HEK293 (cell line): ENCODE measurements around the gene HOXD9.
A peak's percentile ranks its signal among the peaks of the same experiment; 100 is the strongest.

Experiments used
- BCL11A ChIP-seq: fragments of 450-650 bp; formaldehyde crosslinking; IDR thresholded peaks from 2 replicates; pipeline ENCODE4 v1.5.1; 2016; ENCODE audit warnings: low read depth, missing biosample characterization, missing genetic modification characterization
- FEZF1 ChIP-seq: fragments of 450-650 bp; formaldehyde crosslinking; IDR thresholded peaks from 2 replicates; pipeline ENCODE4 v1.5.1; 2016; ENCODE audit warnings: missing biosample characterization, missing genetic modification characterization
- GLI2 ChIP-seq: fragments of 450-650 bp; formaldehyde crosslinking; IDR thresholded peaks from 2 replicates; pipeline ENCODE4; 2017; ENCODE audit warnings: missing biosample characterization, missing genetic modification characterization, low read depth, borderline replicate concordance
- GLI4 ChIP-seq: fragments of 450-650 bp; formaldehyde crosslinking; IDR thresholded peaks from 2 replicates; pipeline ENCODE4 v1.5.1; 2016; ENCODE audit warnings: missing biosample characterization, missing genetic modification characterization
- KLF1 ChIP-seq: fragments of 450-650 bp; formaldehyde crosslinking; IDR thresholded peaks from 2 replicates; pipeline ENCODE4 v1.5.1; 2016; ENCODE audit warnings: missing biosample characterization, missing genetic modification characterization
- KLF8 ChIP-seq: fragments of 450-650 bp; formaldehyde crosslinking; IDR thresholded peaks from 2 replicates; pipeline ENCODE4 v1.5.1; 2016; ENCODE audit warnings: missing biosample characterization, missing genetic modification characterization
- SP2 ChIP-seq: fragments of 450-650 bp; formaldehyde crosslinking; IDR thresholded peaks from 2 replicates; pipeline ENCODE4 v1.5.1; 2016; ENCODE audit warnings: missing biosample characterization, missing genetic modification characterization
- SP3 ChIP-seq: fragments of 450-650 bp; formaldehyde crosslinking; IDR thresholded peaks from 2 replicates; pipeline ENCODE4 v1.5.1; 2016; ENCODE audit warnings: missing biosample characterization, missing genetic modification characterization
- ZBTB48 ChIP-seq: fragments of 450-650 bp; formaldehyde crosslinking; IDR thresholded peaks from 2 replicates; pipeline ENCODE4 v1.5.1; 2016; ENCODE audit warnings: missing biosample characterization, missing genetic modification characterization
- ZBTB8A ChIP-seq: fragments of 450-650 bp; formaldehyde crosslinking; IDR thresholded peaks from 2 replicates; pipeline ENCODE4 v1.5.1; 2016; ENCODE audit warnings: missing biosample characterization, missing genetic modification characterization
- ZFHX2 ChIP-seq: fragments of 450-650 bp; formaldehyde crosslinking; conservative IDR thresholded peaks from 2 replicates; pipeline ENCODE4 v1.5.1; 2016; ENCODE audit warnings: missing biosample characterization, missing genetic modification characterization
- ZFP69B ChIP-seq: fragments of 450-650 bp; formaldehyde crosslinking; IDR thresholded peaks from 2 replicates; pipeline ENCODE4 v1.5.1; 2016; ENCODE audit warnings: missing biosample characterization, missing genetic modification characterization
- ZNF121 ChIP-seq: fragments of 450-650 bp; formaldehyde crosslinking; IDR thresholded peaks from 2 replicates; pipeline ENCODE4 v1.5.1; 2016; ENCODE audit warnings: missing biosample characterization, missing genetic modification characterization
- ZNF146 ChIP-seq: fragments of 450-650 bp; formaldehyde crosslinking; IDR thresholded peaks from 2 replicates; pipeline ENCODE4 v1.5.1; 2016; ENCODE audit warnings: missing biosample characterization, missing genetic modification characterization
- ZNF155 ChIP-seq: fragments of 450-650 bp; formaldehyde crosslinking; IDR thresholded peaks from 2 replicates; pipeline ENCODE4 v1.5.1; 2016; ENCODE audit warnings: missing biosample characterization, missing genetic modification characterization
- ZNF175 ChIP-seq: fragments of 450-650 bp; formaldehyde crosslinking; IDR thresholded peaks from 2 replicates; pipeline ENCODE4 v1.5.1; 2016; ENCODE audit warnings: missing biosample characterization, missing genetic modification characterization
- ZNF19 ChIP-seq: fragments of 450-650 bp; formaldehyde crosslinking; IDR thresholded peaks from 2 replicates; pipeline ENCODE4; 2016; ENCODE audit warnings: missing biosample characterization, missing genetic modification characterization, low read depth
- ZNF211 ChIP-seq: fragments of 450-650 bp; formaldehyde crosslinking; IDR thresholded peaks from 2 replicates; pipeline ENCODE4 v1.5.1; 2016; ENCODE audit warnings: low read depth, missing biosample characterization, missing genetic modification characterization
- ZNF248 ChIP-seq: fragments of 450-650 bp; formaldehyde crosslinking; IDR thresholded peaks from 2 replicates; pipeline ENCODE4 v1.5.1; 2017; ENCODE audit warnings: missing biosample characterization, missing genetic modification characterization
- ZNF302 ChIP-seq: fragments of 450-650 bp; formaldehyde crosslinking; IDR thresholded peaks from 2 replicates; pipeline ENCODE4 v1.5.1; 2016; ENCODE audit warnings: missing biosample characterization, missing genetic modification characterization, low read depth
- ZNF311 ChIP-seq: fragments of 450-650 bp; formaldehyde crosslinking; IDR thresholded peaks from 2 replicates; pipeline ENCODE4 v1.5.1; 2017; ENCODE audit warnings: missing biosample characterization, missing genetic modification characterization, borderline replicate concordance
- ZNF335 ChIP-seq: fragments of 450-650 bp; formaldehyde crosslinking; conservative IDR thresholded peaks from 2 replicates; pipeline ENCODE4 v1.5.1; 2016; ENCODE audit warnings: missing biosample characterization, missing genetic modification characterization
- ZNF548 ChIP-seq: fragments of 450-650 bp; formaldehyde crosslinking; IDR thresholded peaks from 2 replicates; pipeline ENCODE4 v1.5.1; 2016; ENCODE audit warnings: missing biosample characterization, missing genetic modification characterization
- ZNF670 ChIP-seq: fragments of 450-650 bp; formaldehyde crosslinking; IDR thresholded peaks from 2 replicates; pipeline ENCODE4 v1.5.1; 2016; ENCODE audit warnings: missing biosample characterization, missing genetic modification characterization, low read depth
- ZNF701 ChIP-seq: fragments of 450-650 bp; formaldehyde crosslinking; IDR thresholded peaks from 2 replicates; pipeline ENCODE4 v1.5.1; 2016; ENCODE audit warnings: missing biosample characterization, missing genetic modification characterization
- ZNF704 ChIP-seq: fragments of 450-650 bp; formaldehyde crosslinking; IDR thresholded peaks from 2 replicates; pipeline ENCODE4 v1.5.1; 2016; ENCODE audit warnings: missing biosample characterization, missing genetic modification characterization
- ZNF785 ChIP-seq: fragments of 450-650 bp; formaldehyde crosslinking; IDR thresholded peaks from 2 replicates; pipeline ENCODE4 v1.5.1; 2016; ENCODE audit warnings: missing biosample characterization, missing genetic modification characterization
- ZNF843 ChIP-seq: fragments of 450-650 bp; formaldehyde crosslinking; IDR thresholded peaks from 2 replicates; pipeline ENCODE4 v1.5.1; 2016; ENCODE audit warnings: missing biosample characterization, missing genetic modification characterization
- TF ChIP-seq, protein P1 (sequence below): fragments of 450-650 bp; formaldehyde crosslinking; IDR thresholded peaks from 2 replicates; pipeline ENCODE4 v1.5.1; 2017; ENCODE audit warnings: missing biosample characterization, missing genetic modification characterization
- TF ChIP-seq, protein P2 (sequence below): fragments of 450-650 bp; formaldehyde crosslinking; optimal IDR thresholded peaks from 2 replicates; pipeline ENCODE3; 2016; ENCODE audit warnings: missing biosample characterization, mild to moderate bottlenecking, missing genetic modification characterization
- TF ChIP-seq, protein P3 (sequence below): fragments of 450-650 bp; formaldehyde crosslinking; conservative IDR thresholded peaks from 2 replicates; pipeline ENCODE4 v1.5.1; 2016; ENCODE audit warnings: low read depth, missing biosample characterization, missing genetic modification characterization

Gene HOXD9

DNA sequence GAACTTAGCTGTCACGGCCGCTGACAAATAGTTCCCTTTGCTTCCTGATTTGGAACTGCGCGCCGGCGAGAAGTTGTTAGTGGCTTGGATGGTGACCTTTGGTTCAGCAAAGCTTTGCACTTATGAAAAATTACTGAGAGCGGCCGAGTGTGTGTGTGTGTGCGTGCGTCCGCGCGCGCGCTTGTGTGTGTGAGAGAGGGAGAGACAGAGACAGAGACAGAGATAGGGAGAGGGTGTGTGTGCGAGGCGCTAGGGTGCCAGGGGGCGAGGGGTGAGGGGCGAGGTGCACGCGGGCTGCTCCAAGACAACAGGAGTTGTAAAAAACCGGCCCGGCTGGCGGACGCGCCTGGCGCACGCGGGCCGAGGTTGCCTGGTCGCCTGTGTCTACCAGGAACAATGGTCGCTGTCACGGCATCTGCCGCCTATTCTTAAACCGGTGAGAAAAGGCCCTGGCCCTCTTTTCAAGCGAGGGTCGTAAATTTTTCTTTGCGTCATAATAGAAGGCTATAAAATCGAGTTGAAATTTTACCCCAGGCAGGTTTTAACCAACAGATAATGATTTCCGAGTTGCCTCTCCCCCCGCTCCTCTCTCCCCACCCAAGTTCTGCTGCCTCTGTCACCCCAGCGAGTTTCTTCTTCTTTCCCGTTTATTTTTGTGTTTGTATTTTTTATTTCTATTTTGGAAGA, 35.1 kb downstream of the HOXD9 start (continued):
- peak; percentile 92 for TF ChIP-seq ZNF843 (tag by site-specific recombination)
- no peak for TF ChIP-seq ZNF785 (tag by site-specific recombination)
- 0 out of 2 replicates have a peak, but pooled peaks have one; percentile 28 for TF ChIP-seq KLF8 (tag by site-specific recombination)
- TF ChIP-seq, protein P1, sequence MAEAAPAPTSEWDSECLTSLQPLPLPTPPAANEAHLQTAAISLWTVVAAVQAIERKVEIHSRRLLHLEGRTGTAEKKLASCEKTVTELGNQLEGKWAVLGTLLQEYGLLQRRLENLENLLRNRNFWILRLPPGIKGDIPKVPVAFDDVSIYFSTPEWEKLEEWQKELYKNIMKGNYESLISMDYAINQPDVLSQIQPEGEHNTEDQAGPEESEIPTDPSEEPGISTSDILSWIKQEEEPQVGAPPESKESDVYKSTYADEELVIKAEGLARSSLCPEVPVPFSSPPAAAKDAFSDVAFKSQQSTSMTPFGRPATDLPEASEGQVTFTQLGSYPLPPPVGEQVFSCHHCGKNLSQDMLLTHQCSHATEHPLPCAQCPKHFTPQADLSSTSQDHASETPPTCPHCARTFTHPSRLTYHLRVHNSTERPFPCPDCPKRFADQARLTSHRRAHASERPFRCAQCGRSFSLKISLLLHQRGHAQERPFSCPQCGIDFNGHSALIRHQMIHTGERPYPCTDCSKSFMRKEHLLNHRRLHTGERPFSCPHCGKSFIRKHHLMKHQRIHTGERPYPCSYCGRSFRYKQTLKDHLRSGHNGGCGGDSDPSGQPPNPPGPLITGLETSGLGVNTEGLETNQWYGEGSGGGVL, result peak; percentile 74
- TF ChIP-seq ZNF146 (tag by site-specific recombination), result no peak
- TF ChIP-seq GLI2 (tag by site-specific recombination), result 0 out of 2 replicates have a peak, but pooled peaks have one; percentile 26
- TF ChIP-seq ZNF175, result no peak
- no peak for TF ChIP-seq ZNF701 (tag by site-specific recombination)
- TF ChIP-seq ZNF548 (tag by site-specific recombination), result no peak
- no peak for TF ChIP-seq GLI4
- peak; percentile 88 for TF ChIP-seq FEZF1 (tag by site-specific recombination)
- no peak for TF ChIP-seq ZNF311 (tag by site-specific recombination)
- TF ChIP-seq ZNF211 (tag by site-specific recombination), result no peak
- peak; percentile 59; the same call in 1 of the 2 replicates for TF ChIP-seq BCL11A (tag by site-specific recombination)
- TF ChIP-seq ZNF335 (tag by site-specific recombination), result peak; percentile 62
- TF ChIP-seq, protein P2, sequence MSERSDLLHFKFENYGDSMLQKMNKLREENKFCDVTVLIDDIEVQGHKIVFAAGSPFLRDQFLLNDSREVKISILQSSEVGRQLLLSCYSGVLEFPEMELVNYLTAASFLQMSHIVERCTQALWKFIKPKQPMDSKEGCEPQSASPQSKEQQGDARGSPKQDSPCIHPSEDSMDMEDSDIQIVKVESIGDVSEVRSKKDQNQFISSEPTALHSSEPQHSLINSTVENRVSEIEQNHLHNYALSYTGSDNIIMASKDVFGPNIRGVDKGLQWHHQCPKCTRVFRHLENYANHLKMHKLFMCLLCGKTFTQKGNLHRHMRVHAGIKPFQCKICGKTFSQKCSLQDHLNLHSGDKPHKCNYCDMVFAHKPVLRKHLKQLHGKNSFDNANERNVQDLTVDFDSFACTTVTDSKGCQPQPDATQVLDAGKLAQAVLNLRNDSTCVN (tag by site-specific recombination), result peak; percentile 95
- TF ChIP-seq ZNF19 (tag by site-specific recombination), result no peak
- no peak for TF ChIP-seq ZNF670 (tag by site-specific recombination)
- no peak for TF ChIP-seq SP2 (tag by site-specific recombination)
- no peak for TF ChIP-seq ZNF302
- TF ChIP-seq ZNF704 (tag by site-specific recombination), result no peak
- TF ChIP-seq ZFHX2 (tag by site-specific recombination), result no peak
- peak; percentile 66; the same call in 1 of the 2 replicates for TF ChIP-seq ZBTB48
- TF ChIP-seq ZFP69B (tag by site-specific recombination), result peak; percentile 71; the same call in 1 of the 2 replicates
- TF ChIP-seq ZBTB8A, result peak; percentile 92
- TF ChIP-seq KLF1 (tag by site-specific recombination), result peak; percentile 54
- no peak for TF ChIP-seq ZNF121 (tag by site-specific recombination)
- no peak for TF ChIP-seq ZNF248 (tag by site-specific recombination)
- TF ChIP-seq SP3 (tag by site-specific recombination), result no peak
- TF ChIP-seq, protein P3, sequence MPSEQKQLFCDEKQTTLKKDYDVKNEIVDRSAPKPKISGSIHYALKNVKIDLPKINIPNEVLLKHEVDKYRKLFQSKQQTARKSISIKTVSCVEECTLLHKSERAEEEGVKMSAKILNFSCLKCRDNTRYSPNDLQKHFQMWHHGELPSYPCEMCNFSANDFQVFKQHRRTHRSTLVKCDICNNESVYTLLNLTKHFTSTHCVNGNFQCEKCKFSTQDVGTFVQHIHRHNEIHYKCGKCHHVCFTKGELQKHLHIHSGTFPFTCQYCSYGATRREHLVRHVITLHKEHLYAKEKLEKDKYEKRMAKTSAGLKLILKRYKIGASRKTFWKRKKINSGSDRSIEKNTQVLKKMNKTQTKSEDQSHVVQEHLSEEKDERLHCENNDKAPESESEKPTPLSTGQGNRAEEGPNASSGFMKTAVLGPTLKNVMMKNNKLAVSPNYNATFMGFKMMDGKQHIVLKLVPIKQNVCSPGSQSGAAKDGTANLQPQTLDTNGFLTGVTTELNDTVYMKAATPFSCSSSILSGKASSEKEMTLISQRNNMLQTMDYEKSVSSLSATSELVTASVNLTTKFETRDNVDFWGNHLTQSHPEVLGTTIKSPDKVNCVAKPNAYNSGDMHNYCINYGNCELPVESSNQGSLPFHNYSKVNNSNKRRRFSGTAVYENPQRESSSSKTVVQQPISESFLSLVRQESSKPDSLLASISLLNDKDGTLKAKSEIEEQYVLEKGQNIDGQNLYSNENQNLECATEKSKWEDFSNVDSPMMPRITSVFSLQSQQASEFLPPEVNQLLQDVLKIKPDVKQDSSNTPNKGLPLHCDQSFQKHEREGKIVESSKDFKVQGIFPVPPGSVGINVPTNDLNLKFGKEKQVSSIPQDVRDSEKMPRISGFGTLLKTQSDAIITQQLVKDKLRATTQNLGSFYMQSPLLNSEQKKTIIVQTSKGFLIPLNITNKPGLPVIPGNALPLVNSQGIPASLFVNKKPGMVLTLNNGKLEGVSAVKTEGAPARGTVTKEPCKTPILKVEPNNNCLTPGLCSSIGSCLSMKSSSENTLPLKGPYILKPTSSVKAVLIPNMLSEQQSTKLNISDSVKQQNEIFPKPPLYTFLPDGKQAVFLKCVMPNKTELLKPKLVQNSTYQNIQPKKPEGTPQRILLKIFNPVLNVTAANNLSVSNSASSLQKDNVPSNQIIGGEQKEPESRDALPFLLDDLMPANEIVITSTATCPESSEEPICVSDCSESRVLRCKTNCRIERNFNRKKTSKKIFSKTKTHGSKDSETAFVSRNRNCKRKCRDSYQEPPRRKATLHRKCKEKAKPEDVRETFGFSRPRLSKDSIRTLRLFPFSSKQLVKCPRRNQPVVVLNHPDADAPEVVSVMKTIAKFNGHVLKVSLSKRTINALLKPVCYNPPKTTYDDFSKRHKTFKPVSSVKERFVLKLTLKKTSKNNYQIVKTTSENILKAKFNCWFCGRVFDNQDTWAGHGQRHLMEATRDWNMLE (tag by site-specific recombination), result 0 out of 2 replicates have a peak, but pooled peaks have one; percentile 14
- TF ChIP-seq ZNF155 (tag by site-specific recombination), result no peak
